Renal cortical epithelial cell (primary cell): ENCODE results near the gene PAPOLB. TPM values are rescaled to one million over a fixed set of nuclear protein-coding genes. Genes with fewer than 3 reads are reported as not detected.
"Not testable (repeated sequence)": the region's sequence is repeated elsewhere in the genome, so short reads cannot be mapped to it uniquely, and the experiment has no call there.

ENCODE experiments used
- DNase-seq: peaks from one replicate; pipeline ENCODE4 v3.0.0-alpha.2; 2011; ENCODE audit warnings: low read depth
- total RNA-seq: library from RNA; depleted of rRNA; stranded (reverse); fragments of >200 nt; gene quantifications from 2 replicates; pipeline ENCODE4 v1.2.3, GENCODE V29; 2014

Gene PAPOLB
- total RNA-seq: not detected in 2 replicates

DNA sequence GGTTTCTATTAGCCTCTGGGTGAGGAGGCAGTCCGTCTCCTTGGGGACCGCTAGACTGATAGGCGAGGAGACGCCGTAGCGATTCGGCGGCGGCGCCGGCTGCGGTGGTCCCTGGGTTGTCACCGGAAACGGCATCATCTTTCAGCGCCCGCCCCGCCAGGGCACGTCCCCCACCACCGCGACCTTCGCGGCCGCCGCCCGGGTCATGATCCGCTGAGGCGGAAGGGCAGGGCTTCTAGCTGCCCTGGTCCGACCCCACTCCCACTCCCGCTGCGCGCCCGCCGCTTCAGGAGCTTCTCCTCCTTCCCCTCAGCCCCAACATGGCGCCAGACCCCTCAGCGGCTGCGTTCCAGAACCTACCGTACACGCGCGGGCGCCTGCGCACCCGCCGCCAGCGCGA lies at the start of gene PAPOLB:
PAPOLB (minus strand) TSS at position 358 of the 400 bp plus-strand sequence; CDS start at position 138, 220 bp downstream.
- DNase-seq: no peak

- DNase-seq: no peak
Observed at GRCh38 chr7:4911111-4911828, 49.4 kb upstream of the PAPOLB start.

GRCh38 chr7:4906682-4907081 lies 44.9 kb upstream of the PAPOLB start:
- no peak for DNase-seq

GRCh38 chr7:4905171-4905570 lies 43.3 kb upstream of the PAPOLB start:
- no peak for DNase-seq

DNA sequence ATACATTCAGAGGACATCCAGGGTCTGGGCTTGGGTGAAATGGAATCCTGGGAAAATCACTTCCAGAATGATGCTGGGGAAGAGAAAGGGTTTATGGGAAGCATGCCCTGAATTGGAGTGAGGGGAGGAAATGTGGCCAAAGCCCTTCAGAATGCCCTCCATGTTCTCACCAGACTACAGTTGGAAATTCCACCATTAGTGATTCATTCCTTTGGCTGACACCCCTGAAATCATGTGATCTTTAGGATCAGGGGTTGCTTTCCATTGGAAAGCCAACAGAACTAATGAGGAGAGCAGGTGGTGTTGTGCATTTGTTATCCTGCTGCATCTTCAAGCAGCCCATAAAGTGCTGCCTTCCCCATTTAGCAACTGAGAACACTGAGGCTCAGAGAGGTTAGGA lies 42.5 kb upstream of the PAPOLB start:
- DNase-seq: no peak

DNA sequence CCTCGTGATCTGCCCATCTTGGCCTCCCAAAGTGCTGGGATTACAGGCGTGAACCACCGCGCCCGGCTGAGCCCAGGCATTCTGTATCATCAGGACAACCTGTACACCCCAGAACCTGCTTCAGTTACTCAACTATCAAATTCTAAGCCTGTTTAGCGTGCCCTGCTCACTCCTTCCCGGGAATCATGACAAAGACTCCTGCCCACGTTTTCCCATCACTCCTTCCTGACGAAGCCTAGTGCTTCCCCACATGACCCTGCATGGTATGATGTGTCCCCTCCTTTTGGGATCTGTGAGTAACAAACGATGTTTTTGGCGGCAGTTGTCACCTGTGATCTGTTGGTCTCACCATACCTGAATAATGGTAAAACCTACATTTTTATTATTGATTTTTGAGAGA lies 33.9 kb upstream of the PAPOLB start:
- no peak for DNase-seq

GRCh38 chr7:4894482-4894881 lies 32.7 kb upstream of the PAPOLB start:
- no peak for DNase-seq

DNA sequence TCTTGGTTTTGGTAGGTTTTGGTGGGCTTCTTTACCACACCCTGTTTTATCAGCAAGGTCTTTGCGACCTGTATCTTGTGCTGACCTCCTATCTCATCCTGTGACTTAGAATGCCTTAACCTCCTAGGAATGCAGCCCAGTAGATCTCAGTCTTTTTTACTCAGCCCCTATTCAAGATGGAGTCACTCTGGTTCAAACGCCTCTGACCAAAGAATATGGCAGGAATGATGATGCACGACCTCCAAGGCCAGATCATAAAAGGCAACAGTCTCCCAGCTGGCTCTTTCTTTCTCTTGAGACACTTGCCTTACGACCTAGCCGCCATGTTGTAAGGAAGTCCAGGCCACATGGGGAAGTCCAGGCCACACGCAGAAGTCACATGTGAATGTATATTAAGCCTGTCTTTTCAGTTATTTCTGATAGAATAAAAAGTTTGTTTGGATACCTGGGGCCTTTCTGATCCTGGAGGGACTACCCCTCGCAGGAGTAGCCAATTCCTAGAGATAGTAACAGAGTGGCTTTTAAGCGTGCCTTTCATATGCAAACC lies 32.2 kb upstream of the PAPOLB start:
- DNase-seq: no peak

- not testable (repeated sequence) for DNase-seq
Observed at GRCh38 chr7:4893188-4893587, 31.4 kb upstream of the PAPOLB start.

- not testable (repeated sequence) for DNase-seq
Observed at GRCh38 chr7:4891522-4891921, 29.7 kb upstream of the PAPOLB start.

DNA sequence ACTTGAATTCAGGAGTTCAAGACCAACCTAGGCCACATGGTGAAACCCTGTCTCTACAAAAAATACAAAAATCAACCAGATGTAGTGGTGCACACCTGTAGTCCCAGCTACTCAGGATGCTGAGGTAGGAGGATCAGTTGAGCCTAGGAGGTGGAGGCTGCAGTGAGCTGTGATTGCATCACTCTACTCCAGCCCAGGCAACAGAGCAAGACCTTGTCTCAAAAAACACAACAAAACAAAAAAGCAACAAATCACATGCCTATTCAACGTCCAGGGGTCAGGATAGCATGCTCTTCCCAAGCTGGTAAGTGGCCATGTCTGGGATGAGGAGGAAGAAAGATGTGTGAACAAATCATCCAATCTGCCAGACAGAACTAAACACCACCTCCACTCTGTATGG lies 27.9 kb upstream of the PAPOLB start:
- no peak for DNase-seq

DNA sequence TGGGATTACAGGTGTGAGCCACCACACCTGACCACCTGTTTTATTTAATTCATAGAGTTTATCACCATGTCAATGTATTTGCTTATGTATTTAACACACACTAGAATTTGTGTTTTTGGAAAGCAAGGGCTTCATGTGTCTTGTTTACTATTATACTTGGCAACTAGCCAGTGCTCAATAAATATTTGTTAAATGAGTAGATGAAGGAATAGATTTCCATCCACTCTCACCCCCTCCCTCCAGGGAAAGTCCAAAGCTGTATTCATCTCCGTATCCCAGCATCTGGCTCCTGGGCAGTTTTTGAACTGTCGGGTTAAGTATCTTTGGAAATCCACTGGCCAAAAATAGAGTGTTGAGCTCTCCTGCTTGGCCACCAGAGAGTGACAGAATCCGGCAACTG lies 26.3 kb upstream of the PAPOLB start:
- DNase-seq: no peak

DNA sequence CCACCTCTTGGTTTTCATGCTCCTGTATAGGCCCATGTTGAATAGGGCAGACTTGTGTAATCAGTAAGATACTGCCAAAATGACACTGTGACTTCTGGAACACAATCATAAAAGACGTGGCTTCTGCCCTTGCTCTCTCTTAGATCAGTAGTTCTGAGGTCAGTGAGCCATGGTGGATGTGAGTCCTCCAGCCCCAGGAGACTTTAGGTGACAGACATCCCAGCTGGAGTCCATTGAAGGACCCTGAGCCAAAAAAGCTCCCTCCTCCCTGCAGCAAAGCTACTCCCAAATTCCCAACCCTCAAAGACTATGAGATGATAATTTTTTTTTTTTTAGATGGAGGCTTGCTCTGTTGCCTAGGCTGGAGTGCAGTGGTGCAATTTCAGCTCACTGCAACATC lies 24.8 kb upstream of the PAPOLB start:
- no peak for DNase-seq

GRCh38 chr7:4885317-4885807 lies 23.5 kb upstream of the PAPOLB start:
- no peak for DNase-seq

DNA sequence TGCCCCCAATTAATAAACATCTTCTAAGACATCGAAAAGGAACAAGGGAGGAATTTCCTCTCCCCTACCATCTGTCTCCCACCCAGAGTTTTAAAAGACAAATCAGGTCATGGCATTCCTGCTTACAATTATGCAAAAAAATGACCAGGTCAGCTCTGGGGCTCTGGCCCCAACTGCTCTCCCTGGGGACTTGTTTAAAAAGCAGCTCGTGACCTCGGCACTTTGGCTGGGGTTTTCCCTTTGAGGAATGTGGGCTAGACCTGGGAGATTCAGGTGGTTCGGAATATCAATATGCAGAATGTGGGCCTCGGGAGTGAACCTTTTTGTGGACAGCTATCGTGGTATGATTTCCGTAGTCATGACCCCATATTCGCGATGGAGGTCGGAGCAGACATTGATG lies 22.3 kb upstream of the PAPOLB start:
- no peak for DNase-seq

DNA sequence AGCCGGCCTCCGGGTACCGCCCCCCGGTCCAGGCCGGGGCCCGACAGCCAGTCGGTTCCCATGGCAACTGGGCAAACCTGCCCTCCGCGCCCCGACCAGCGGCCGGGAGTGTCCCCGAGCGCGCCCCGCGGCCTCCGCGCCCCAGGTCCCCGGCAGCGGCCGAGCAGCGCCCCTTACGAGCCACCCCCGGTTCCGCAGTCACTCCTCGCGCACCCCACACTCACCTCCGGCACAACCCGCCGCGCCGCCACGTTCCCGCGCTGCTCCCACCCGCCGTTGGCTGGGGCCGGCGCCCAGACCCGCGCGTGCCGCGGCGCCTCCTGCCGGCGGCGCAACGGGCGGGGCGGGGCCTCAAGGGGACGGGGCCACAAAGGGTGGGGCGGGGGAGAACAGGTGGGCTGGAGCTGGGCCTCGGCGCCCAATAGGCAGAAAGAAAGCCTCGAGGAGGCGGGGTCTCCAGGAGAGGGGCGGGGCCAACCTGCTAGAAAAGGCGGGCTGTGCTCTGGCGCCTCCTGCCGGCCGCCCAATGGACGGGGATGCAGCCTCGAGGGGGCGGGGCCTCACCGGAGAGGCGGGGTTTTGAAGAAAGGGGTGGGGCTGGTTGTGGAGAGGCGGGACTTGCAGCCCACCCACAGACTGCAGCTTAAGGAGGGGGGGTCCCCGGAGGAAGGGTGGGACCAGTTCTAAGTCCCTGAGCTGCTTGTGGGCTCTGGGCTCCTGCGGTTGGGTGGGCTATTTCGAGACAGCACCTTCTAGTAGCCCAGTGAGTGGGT lies 21.7 kb upstream of the PAPOLB start, which contains the start of gene RADIL:
RADIL (minus strand) TSS at position 345 of the 773 bp plus-strand sequence. CDS start 5,577 bp downstream, outside the sequence.
- DNase-seq: peak; percentile 23

DNA sequence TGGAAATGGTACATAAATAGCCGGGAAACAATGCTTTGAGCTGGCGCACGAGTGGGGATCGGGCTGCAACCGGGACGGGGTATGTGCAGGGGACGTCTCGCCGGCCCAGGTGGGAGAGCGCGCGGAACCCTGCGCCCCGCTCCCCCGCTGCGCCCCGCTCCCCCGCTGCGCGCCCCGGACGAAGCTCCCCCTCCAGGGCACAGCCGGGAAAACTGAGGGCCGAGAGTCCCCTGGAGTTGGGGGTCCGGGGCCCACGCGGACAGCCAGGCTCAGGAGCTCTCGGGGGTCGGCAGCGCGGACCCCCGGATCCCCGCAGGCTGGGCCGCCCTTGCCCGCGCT lies 21.2 kb upstream of the PAPOLB start:
- DNase-seq: no peak

- no peak for DNase-seq
Observed at GRCh38 chr7:4882169-4883032, 20.6 kb upstream of the PAPOLB start.

DNA sequence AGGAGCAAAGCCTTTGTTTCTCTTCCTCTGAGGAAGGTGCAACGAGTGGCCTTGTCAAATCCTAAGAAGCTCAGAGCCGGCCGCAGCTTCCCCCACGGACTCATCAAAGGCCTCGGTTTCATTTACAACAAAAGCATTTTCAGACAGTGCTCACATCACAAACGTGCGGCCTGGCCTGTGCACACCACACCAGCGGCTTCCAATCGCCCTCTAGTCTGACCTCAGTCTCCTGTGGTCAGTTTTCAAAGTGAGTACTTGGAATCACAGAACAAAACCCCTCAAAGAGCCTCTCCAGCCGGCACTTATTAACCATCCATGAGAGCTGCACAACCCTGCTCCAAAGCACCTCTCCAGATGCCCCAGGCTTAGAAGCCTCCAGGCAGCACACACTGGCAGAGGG lies 18.4 kb upstream of the PAPOLB start:
- no peak for DNase-seq

GRCh38 chr7:4879396-4880081 lies 17.7 kb upstream of the PAPOLB start:
- no peak for DNase-seq
